NCI-H2227 treated with DMSO at 0.1 percent for 48 hours (cell line): ENCODE data around the gene YJEFN3.

Experiments used
- DNase-seq: peaks from one replicate; lab custom pipeline; 2025; lab: John Stamatoyannopoulos, UW

The YJEFN3 gene

GRCh38 chr19:19554074-19555023 is 25.6 kb downstream of the YJEFN3 start:
- DNase-seq: no peak

DNA sequence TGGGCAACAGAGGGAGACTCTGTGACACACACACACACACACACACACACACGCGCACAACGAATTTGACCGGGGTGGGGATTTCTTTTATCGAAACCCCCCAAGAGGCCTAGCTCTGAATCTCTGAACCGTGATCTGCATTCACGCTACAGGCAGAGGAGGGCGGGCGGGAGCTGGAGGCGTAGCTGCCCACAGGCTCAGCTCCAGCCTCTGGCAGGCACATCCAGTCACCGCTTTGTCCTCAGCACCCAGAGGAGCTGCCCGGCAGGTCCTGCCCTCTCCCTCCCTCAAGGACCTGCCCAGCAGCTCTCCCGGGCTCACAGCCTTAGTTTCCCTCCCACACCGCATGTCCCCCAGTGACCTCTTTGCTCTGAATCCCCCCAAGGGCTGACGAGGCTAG is 29.3 kb downstream of the YJEFN3 start:
- DNase-seq: no peak

GRCh38 chr19:19558636-19559035 is 29.9 kb downstream of the YJEFN3 start:
- DNase-seq: no peak

DNA sequence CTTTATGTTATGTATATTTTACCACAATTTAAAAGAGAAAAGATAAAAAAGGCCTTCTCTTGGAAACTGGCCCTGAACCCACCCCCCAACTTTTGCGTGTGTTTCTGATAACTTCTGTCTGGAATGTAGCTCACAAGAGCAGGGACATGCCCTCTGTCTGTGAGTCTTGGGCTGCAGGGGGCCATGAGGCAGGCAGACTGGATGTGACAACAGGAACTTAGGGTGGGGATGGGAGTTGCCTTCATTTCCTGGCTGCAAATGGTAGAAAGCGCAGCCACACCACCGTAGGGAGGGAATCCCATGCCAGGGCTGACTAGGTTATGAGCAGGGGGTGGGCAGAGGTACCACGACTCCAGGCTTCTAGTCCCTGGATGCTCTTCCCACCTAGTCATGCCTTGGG is 31.2 kb downstream of the YJEFN3 start:
- DNase-seq: no peak

GRCh38 chr19:19561946-19562664 is 33.4 kb downstream of the YJEFN3 start:
- DNase-seq: no peak

DNA sequence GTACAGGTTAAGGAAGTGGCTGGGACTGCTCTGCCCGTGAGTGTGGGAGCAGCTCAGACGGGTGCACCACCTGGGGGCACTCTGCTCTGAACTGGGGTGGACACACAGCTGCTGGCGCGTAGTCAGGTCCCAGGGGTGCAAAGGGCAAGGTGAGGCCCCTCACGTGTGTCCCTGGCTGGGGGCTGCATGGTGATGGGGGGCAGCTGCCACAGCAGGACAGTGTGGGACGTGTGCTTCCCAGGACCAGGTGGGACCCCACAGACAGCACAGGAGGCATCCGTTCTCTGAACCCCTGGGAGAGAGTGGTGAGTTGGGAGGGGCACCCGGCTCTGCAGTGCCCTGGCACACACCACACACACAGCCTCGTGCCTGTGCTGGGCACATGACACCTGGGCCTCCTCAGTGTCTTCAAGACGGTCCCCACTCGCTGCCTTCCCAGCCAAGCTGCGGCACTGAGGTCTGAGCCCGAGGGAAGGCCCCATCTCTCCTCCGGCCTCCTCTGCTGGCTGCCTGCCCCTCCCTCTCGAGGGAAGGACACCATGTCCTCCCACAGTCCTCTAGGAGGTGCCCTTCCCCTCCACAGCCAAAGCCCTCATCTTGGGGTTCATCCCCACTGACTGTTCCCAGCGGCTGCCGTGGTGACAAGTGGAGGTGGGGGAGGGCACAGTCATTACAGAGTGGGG is 34.1 kb downstream of the YJEFN3 start:
- DNase-seq: no peak

DNA sequence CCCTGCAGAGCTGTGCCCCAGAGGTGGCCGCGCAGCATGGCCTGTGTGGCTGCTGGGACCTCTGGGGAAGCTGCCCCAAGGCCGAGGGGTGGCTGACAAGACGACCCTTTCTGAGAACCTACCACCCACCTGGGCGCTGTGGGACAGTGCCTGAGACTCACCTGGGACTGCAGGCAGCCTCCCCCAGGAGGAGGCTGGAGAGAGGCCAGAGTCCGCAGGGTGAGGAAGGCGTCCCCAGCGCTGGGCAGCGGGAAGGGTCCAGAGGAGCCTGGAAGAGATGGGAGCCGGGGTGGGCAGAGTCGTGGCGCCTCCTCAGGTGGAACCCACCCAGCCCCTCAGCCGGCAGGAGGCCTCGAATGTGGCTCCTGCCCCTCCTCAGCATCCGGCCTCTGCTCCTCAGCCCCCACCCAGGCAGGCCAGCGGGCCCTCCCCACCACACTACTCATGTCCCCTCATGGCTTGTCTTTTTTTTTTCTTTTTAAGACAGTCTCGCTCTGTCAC is 34.7 kb downstream of the YJEFN3 start:
- DNase-seq: no peak

DNA sequence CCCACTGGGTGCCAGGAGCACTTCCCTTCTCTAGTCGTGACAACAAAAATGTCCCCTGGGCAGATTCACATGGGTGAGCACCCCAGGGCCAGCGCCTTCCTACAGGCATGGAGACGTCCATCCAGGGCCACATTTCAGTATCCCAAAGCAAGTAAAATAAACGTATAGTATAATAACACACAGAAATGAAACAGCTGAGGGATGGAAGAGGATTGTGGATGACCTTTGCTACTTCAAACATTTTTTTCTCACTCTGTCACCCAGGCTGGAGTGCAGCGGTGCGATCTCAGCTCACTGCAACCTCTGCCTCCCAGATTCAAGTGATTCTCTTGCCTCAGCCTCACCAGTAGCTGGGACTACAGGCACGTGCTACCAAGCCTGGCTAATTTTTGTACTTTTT is 37.6 kb downstream of the YJEFN3 start:
- no peak for DNase-seq

GRCh38 chr19:19567391-19567790 is 38.7 kb downstream of the YJEFN3 start:
- no peak for DNase-seq

GRCh38 chr19:19568802-19569756 is 40.4 kb downstream of the YJEFN3 start:
- no peak for DNase-seq

DNA sequence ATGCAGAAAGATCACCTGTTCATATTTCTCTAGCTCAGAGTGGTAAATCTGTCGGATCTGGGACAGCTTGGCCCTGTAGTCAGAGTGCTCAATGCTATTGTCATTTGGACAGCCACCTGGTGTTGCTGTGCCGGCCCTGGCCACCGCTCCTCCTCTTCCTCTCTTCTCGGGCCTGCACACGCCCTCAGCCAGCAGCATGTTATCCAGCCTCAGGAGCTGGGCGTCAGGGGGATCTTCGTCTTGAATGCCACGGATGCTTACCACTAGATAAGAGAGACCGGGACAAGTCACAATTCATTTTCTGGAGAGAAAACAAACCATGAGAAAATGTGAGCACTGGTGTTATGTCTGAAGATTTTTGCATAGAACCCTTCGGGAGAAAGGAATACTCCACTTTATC is 41.9 kb downstream of the YJEFN3 start:
- DNase-seq: no peak

DNA sequence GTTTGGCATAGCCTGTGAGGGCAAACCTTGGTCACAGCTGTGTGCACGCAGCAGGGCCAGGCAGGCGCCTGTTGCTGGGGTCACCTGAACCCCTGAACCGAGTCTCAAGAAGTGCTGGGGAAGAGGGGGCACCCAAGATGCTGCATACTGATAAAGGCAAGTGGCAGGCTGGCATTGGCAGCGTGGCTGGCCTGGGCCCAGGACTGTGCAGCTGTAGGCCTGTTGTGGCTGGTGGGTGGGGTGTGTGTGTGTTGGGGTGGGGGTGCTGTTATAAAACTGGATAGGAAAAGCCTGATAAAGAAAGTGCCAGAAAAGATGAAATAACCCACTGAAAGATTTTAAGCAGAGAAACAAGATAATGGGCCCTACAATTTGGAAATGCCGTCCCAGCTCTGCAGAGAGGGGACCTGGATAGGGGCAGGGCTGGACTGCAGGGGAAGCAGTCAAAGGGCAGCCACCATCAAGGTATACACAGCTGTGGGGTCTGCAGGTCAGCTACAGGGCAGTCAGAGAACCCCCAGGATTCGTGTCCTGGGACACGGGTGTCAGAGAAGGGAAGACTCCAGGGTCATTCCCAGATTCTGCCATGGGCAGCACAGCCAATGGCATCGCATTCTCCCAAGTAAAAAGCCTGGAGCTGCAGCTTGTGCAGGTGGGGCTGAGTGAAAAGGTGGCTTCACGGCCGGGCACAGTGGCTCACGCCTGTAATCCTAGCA is 42.5 kb downstream of the YJEFN3 start:
- no peak for DNase-seq

GRCh38 chr19:19575411-19575810 is 46.7 kb downstream of the YJEFN3 start:
- no peak for DNase-seq

- peak; percentile 52 for DNase-seq
Measured at GRCh38 chr19:19578252-19578651, 49.5 kb downstream of the YJEFN3 start.

- DNase-seq: no peak
Measured at GRCh38 chr19:19579533-19580361, 51.0 kb downstream of the YJEFN3 start.

DNA sequence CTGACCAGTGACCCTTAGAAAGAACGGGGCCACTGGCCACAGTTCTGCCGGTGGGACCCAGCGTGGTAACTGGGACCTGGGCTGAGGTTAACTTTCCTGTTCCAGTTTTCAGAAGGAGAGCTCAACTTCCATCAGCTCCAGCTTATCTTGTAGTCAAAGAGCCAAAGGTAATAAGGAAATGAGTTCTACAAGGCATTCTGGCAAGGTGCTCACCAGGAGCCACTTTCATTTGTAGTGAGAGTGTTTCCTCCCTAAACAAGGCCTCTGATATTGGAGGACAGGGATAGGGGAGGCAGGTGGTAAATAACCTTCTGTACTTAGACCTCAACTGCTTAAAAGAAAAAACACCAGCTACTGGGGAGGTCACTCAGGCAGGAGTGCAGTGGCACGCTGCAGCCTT is 51.7 kb downstream of the YJEFN3 start:
- no peak for DNase-seq

DNA sequence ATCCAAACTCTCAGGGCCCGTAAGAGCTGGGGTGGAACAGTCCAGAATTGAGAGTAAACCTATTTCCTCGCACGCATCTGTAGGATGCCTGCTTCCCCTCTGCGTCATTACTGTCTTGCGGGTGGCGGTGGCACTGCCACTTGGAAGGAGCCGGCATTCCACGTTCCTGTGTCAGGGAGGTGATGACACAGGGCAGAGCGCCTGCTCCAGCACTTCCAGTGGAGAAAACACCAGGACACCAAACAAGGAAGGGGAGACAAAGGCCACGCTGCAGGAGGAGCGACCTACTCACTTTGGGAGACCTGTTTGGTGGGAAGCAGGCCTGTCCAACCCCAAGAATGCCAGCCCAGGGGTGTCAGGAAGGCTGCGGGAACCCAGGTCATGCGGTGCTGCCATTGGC is 52.7 kb downstream of the YJEFN3 start:
- no peak for DNase-seq

- DNase-seq: no peak
Measured at GRCh38 chr19:19582471-19582870, 53.8 kb downstream of the YJEFN3 start.

DNA sequence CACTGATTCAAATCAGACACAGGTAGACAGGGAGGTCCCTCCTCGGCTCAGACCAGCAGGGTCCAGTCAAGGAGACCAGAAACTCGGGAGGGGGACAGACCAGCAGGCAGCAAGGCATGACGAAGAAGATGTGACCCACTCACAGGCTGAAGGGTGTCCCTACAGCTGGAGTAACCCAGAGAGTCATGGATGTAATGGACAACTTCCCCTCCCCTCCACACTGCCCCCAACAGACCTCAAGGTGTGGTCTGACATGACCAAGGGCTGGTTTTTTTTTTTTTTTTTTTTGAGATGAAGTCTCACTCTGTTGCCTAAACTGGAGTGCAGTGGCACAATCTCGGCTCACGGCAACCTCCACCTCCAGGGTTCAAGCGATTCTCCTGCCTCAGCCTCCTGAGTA is 55.6 kb downstream of the YJEFN3 start:
- DNase-seq: no peak
